ENCODE results near the gene FRMD4B.
A peak's percentile ranks its signal among the peaks of the same experiment; 100 is the strongest.

FRMD4B gene

GRCh38 chr3:69409831-69410230 lies 23.9 kb upstream of the FRMD4B start:
- no peak for DNase-seq
- H3K36me3 ChIP-seq = no peaks in the 10 kb centered on the region
- intact Hi-C loops (cut with DNase I; ENCODE audit: low total_unique reads) = loop anchor here (10.0 kb wide), 1 partner anchor 245 kb away; no protein-coding TSS in a partner anchor
- H3K4me1 ChIP-seq = no peaks in the 10 kb centered on the region
- TF ChIP-seq, protein P1, sequence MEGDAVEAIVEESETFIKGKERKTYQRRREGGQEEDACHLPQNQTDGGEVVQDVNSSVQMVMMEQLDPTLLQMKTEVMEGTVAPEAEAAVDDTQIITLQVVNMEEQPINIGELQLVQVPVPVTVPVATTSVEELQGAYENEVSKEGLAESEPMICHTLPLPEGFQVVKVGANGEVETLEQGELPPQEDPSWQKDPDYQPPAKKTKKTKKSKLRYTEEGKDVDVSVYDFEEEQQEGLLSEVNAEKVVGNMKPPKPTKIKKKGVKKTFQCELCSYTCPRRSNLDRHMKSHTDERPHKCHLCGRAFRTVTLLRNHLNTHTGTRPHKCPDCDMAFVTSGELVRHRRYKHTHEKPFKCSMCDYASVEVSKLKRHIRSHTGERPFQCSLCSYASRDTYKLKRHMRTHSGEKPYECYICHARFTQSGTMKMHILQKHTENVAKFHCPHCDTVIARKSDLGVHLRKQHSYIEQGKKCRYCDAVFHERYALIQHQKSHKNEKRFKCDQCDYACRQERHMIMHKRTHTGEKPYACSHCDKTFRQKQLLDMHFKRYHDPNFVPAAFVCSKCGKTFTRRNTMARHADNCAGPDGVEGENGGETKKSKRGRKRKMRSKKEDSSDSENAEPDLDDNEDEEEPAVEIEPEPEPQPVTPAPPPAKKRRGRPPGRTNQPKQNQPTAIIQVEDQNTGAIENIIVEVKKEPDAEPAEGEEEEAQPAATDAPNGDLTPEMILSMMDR (IDR thresholded peaks at IDR 0.05) = no peak
- H3K4me3 ChIP-seq = no peak overlapping the region
- H3K27ac ChIP-seq = no peak overlapping the region
- H3K27me3 ChIP-seq = no peaks in the 10 kb centered on the region
- peaks cover 0 to 5% (median 0%) of the 10 kb centered on the region in 3 donors for H3K9me3 ChIP-seq

- Histone ChIP-seq H3K27me3 (no peaks in the 10 kb centered on the region), H3K27ac (no peak overlapping the region), H3K36me3 (no peaks in the 10 kb centered on the region), H3K9me3 (peaks cover 0 to 5% (median 0%) of the 10 kb centered on the region in 3 donors), H3K4me1 (no peaks in the 10 kb centered on the region), H3K4me3 (no peak overlapping the region)
- intact Hi-C loops (cut with DNase I; ENCODE audit: low total_unique reads) = no loop called here
- TF ChIP-seq, protein P1 (IDR thresholded peaks at IDR 0.05) = no peak
- DNase-seq = peak in 1 of 2 donors; percentile 35
These were observed 23.1 kb upstream of the FRMD4B start for GRCh38 chr3:69409011-69409410.

DNA sequence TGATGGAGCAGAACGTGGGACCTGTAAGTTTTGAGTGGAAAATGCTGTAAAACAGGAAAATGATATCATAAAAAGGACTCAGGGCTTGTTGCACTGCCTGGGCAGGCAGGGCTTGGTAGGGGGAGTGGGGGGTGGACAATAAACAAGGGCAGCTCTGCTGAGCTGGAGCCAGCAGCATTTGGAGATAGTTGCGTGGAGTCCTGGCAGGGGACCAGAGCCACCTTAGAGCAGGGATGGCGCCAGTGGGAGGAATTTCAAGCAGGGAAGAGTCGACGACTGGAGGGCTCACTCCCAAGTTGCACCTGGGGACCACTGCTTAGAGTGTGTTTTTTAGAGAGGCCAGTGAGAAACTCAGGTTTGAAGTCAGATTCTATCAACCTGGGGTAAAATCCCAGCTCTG lies 22.7 kb upstream of the FRMD4B start:
- H3K4me1 ChIP-seq = no peaks in the 10 kb centered on the region
- intact Hi-C loops (cut with DNase I; ENCODE audit: low total_unique reads) = no loop called here
- no peak overlapping the region for H3K27ac ChIP-seq
- H3K36me3 ChIP-seq = no peaks in the 10 kb centered on the region
- H3K27me3 ChIP-seq = no peaks in the 10 kb centered on the region
- TF ChIP-seq, protein P1 (IDR thresholded peaks at IDR 0.05) = no peak
- no peak overlapping the region for H3K4me3 ChIP-seq
- H3K9me3 ChIP-seq = peaks cover 0 to 5% (median 0%) of the 10 kb centered on the region in 3 donors
- no peak for DNase-seq

DNA sequence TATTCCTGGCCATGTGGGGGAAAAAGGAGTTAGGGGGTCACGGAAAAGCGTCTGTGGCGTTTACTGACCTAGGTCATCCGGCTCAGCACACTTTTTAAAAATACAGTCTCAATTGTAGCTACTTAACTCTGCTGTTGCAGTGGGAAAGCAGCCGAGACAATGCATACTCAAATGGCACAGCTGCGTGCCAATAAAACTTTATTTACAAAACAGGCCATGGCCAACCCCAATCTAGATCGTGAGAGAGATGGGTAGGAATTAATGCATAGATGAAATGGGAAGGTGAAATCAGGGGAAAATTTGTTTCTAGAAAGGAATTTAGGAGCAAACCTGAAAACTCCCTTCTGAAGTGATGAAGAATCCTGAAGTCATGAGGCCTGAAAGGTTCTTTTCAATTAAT lies 22.0 kb upstream of the FRMD4B start:
- Histone ChIP-seq H3K4me3 (no peak overlapping the region), H3K27ac (no peak overlapping the region), H3K9me3 (peaks cover 0 to 5% (median 0%) of the 10 kb centered on the region in 3 donors), H3K36me3 (no peaks in the 10 kb centered on the region), H3K27me3 (no peaks in the 10 kb centered on the region), H3K4me1 (no peaks in the 10 kb centered on the region)
- no peak for DNase-seq
- TF ChIP-seq, protein P1 (IDR thresholded peaks at IDR 0.05) = no peak
- intact Hi-C loops (cut with DNase I; ENCODE audit: low total_unique reads) = no loop called here

GRCh38 chr3:69406163-69406562 lies 20.3 kb upstream of the FRMD4B start:
- H3K36me3 ChIP-seq = no peaks in the 10 kb centered on the region
- peaks cover 0 to 5% (median 0%) of the 10 kb centered on the region in 3 donors for H3K9me3 ChIP-seq
- intact Hi-C loops (cut with DNase I; ENCODE audit: low total_unique reads) = no loop called here
- no peaks in the 10 kb centered on the region for H3K27me3 ChIP-seq
- H3K27ac ChIP-seq = no peak overlapping the region
- no peak for DNase-seq
- H3K4me3 ChIP-seq = no peak overlapping the region
- TF ChIP-seq, protein P1 (IDR thresholded peaks at IDR 0.05) = no peak
- no peaks in the 10 kb centered on the region for H3K4me1 ChIP-seq

DNA sequence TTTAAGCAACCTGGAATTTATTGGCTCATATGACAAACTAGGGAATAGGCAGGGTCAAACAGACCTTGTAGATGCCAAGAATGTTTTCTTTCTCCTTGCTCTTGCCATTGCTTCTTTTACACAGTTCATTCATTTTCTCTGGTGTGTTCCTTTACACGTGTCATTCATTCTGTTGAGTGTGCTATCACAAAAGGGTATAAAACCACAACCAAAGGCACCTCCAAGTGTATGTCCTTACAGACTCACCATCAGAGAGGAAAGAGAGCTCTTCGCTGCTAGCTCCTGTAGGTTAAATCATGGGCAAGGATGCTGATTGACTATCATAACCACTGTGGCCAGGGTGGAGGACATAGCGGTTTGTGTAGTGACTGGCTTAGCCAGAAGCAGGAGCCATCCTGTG lies 19.2 kb upstream of the FRMD4B start:
- no peak for DNase-seq
- TF ChIP-seq, protein P1 (IDR thresholded peaks at IDR 0.05) = no peak
- no peak overlapping the region for H3K4me3 ChIP-seq
- no peaks in the 10 kb centered on the region for H3K36me3 ChIP-seq
- intact Hi-C loops (cut with DNase I; ENCODE audit: low total_unique reads) = no loop called here
- H3K4me1 ChIP-seq = no peaks in the 10 kb centered on the region
- no peaks in the 10 kb centered on the region for H3K27me3 ChIP-seq
- H3K27ac ChIP-seq = no peak overlapping the region
- peaks cover 0 to 5% (median 0%) of the 10 kb centered on the region in 3 donors for H3K9me3 ChIP-seq
